Activated CD4-positive, alpha-beta memory T cell treated with anti-CD3 and anti-CD28 coated beads, Interleukin-2, amount 10 ng/mL, durations not matched to agents 7 days and 5 days (primary cell): Measurements from ENCODE around the gene NUDT5. TPM values are rescaled to one million over a fixed set of nuclear protein-coding genes. Genes with fewer than 3 reads are reported as not detected.
"Not testable (repeated sequence)": the region's sequence is repeated elsewhere in the genome, so short reads cannot be mapped to it uniquely, and the experiment has no call there.

Source experiments
- CTCF ChIA-PET: fragments of 350-600 bp; sonication (Branson Sonifier 250); formaldehyde crosslinking; loops from one replicate; lab custom pipeline; 2021; ENCODE audit warnings: antibody characterized with exemption, inconsistent platforms; lab: Charles Lee
- POLR2A ChIA-PET: fragments of 350-600 bp; sonication (Branson Sonifier 250); formaldehyde crosslinking; loops from one replicate; lab custom pipeline; 2021; ENCODE audit warnings: antibody characterized with exemption; lab: Charles Lee
- DNase-seq: peaks from one replicate; pipeline ENCODE4 v3.0.0-alpha.2; 2020
- H3K27ac Mint-ChIP-seq: one replicate; pipeline ENCODE4 v1.8.0; 2021; ENCODE audit warnings: mild to moderate bottlenecking, mixed read lengths
- H3K27me3 Mint-ChIP-seq: one replicate; pipeline ENCODE4 v1.8.0; 2021; ENCODE audit warnings: mixed read lengths
- H3K36me3 Mint-ChIP-seq: one replicate; pipeline ENCODE4 v1.8.0; 2021; ENCODE audit warnings: low read depth, mixed read lengths
- H3K4me1 Mint-ChIP-seq: one replicate; pipeline ENCODE4 v1.8.0; 2021; ENCODE audit warnings: mixed read lengths
- H3K4me3 Mint-ChIP-seq: one replicate; pipeline ENCODE4 v1.8.0; 2021; ENCODE audit warnings: mild to moderate bottlenecking, mixed read lengths
- H3K9me3 Mint-ChIP-seq: one replicate; pipeline ENCODE4 v1.8.0; 2021; ENCODE audit warnings: mixed read lengths
- total RNA-seq, 2 experiments: library from RNA; stranded (reverse); gene quantifications; one replicate each; pipeline ENCODE4 v1.2.3, GENCODE V29; 2021

NUDT5 gene
- total RNA-seq, 2 experiments from 2014 or later = 91.6 to 91.7 TPM

DNA sequence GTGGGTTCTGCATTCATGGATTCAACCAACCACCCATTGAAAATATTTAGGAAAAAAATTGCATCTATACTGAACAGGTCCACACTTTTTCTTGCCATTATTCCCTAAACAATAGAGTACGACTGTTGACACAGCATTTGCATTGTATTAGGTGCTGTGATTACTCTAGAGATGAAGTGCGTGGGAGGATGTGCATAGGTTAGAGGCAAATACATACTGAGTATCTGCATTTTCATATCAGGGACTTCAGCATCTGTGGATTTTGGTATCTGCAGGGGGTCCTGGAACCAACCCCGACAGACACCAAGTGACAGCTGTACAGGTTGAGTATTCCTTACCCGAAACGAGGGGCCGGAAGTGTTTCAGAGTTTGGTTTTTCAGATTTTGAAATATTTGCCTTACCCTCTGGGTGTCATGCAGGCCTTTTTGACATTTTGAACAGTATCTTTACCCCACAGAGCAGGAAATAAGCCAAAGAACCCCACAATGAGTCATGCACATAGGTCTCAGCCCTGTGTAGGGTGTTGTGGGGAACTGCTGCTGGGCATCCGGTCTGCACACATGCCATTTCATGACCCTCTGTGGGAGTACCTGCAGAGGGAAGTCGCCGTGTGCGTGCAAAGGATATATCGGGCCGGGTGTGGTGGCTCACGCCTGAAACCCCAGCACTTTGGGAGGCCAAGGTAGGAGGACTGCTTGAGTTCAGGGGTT lies 14.5 kb downstream of the NUDT5 start:
- Mint-ChIP-seq H3K27ac (peak overlapping the region; percentile 98), H3K36me3 (peaks cover 74% of the 10 kb centered on the region), H3K9me3 (peaks cover 3% of the 10 kb centered on the region), H3K27me3 (no peaks in the 10 kb centered on the region), H3K4me1 (peaks cover 45% of the 10 kb centered on the region), H3K4me3 (peak overlapping the region; percentile 25)
- peak; percentile 87 for DNase-seq
- ChIA-PET POLR2A (interaction anchor here (0.5 to 6.4 kb wide), 4 partner anchors 11 to 34 kb away, joined by 3 to 52 read pairs (median 4); partner anchors contain the start of genes CDC123 and NUDT5), CTCF (interaction anchor here (1.0 to 3.5 kb wide), 3 partner anchors 34 to 475 kb away, joined by 3 to 14 read pairs (median 5); no protein-coding TSS in a partner anchor)

- DNase-seq = no peak
- ChIA-PET POLR2A (interaction anchor here (0.5 to 6.4 kb wide), 4 partner anchors 11 to 33 kb away, joined by 3 to 52 read pairs (median 4); partner anchors contain the start of genes CDC123 and NUDT5), CTCF (interaction anchor here (0.7 to 3.5 kb wide), 4 partner anchors 20 to 476 kb away, joined by 3 to 14 read pairs (median 4); no protein-coding TSS in a partner anchor)
- Mint-ChIP-seq H3K4me3 (no peak overlapping the region), H3K27me3 (no peaks in the 10 kb centered on the region), H3K36me3 (peaks cover 68% of the 10 kb centered on the region), H3K4me1 (peaks cover 39% of the 10 kb centered on the region), H3K9me3 (peaks cover 3% of the 10 kb centered on the region), H3K27ac (peak overlapping the region; percentile 98)
Observed at GRCh38 chr10:12180221-12180974, 15.3 kb downstream of the NUDT5 start.

DNA sequence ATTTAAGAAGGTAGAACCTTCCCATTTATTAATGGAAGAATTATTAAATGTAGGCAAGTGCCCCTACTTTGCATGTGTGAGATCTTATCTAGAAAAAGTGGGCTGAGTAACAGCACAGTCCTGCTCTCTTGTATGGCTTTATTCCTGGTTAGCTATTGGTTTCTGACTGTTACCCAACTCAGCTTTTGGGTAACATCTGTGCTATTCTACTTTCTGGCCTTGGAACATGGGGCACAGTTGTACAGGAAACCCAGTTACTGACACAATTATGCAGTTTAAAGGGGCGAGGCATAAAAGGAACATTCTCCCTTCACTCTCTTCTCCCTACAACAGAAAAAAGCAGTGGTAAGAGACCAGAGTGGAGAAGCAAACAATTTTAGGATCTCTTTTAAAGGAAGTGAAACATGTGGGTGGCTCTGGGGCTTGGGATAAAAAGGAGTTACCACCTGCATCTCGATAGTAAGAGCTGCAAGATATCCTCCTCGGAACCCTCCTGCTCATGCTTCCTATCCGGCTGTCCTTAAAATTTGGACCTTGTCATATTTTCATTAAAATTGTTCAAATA lies 16.0 kb downstream of the NUDT5 start:
- peaks cover 3% of the 10 kb centered on the region for H3K9me3 Mint-ChIP-seq
- peak overlapping the region; percentile 98 for H3K27ac Mint-ChIP-seq
- H3K27me3 Mint-ChIP-seq = no peaks in the 10 kb centered on the region
- H3K36me3 Mint-ChIP-seq = peaks cover 63% of the 10 kb centered on the region
- no peak overlapping the region for H3K4me3 Mint-ChIP-seq
- no peak for DNase-seq
- ChIA-PET POLR2A (interaction anchor here (1.4 to 6.4 kb wide), 2 partner anchors 12 to 16 kb away, joined by 4 to 52 read pairs; partner anchors contain the start of genes CDC123 and NUDT5), CTCF (interaction anchor here (1.2 to 3.5 kb wide), 3 partner anchors 15 to 477 kb away, joined by 3 to 14 read pairs (median 5); no protein-coding TSS in a partner anchor)
- peaks cover 38% of the 10 kb centered on the region for H3K4me1 Mint-ChIP-seq

DNA sequence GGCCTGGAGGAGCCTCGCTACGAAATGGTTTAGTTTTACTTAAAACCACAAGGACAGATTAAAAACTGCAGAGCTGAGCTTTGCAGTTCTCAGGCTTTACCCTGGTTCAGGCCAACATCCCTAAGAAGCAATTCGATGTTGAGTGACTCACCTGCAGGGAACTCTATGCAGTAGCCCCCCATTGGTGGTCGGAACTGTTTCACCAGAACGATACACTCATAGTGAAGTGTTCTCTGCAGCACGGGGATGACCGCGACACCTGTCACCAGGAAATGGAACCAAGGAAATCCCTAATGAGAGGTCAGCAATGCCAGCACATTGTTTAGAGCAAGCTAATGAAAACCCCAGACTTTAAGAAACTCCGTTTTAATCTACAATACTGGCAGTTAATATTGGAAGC lies 18.0 kb downstream of the NUDT5 start:
- ChIA-PET POLR2A (no interaction called here), CTCF (interaction anchor here (0.5 kb wide), 1 partner anchor 468 kb away, joined by 3 read pairs; no protein-coding TSS in a partner anchor)
- H3K36me3 Mint-ChIP-seq = peaks cover 61% of the 10 kb centered on the region
- DNase-seq = no peak
- no peaks in the 10 kb centered on the region for H3K27me3 Mint-ChIP-seq
- H3K4me1 Mint-ChIP-seq = peaks cover 34% of the 10 kb centered on the region
- H3K4me3 Mint-ChIP-seq = no peak overlapping the region
- H3K9me3 Mint-ChIP-seq = no peaks in the 10 kb centered on the region
- no peak overlapping the region for H3K27ac Mint-ChIP-seq

DNA sequence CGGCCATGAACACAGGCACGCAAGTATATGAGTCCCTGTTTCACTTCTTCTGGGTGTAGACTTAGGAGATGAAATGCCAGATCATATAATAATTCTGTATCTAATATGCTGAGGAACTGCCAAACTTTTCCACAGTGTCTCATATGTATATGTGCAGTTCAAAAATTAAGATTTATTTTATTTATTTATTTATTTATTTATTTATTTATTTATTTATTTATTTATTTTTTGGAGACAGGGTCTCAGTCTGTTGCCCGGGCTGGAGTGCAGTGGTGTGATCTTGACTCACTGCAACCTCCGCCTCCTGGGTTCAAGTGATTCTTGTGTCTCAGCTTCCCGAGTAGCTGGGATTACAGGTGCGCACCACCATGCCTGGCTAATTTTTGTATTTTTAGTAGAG lies 24.2 kb downstream of the NUDT5 start:
- DNase-seq, POLR2A ChIA-PET, H3K27ac Mint-ChIP-seq, CTCF ChIA-PET, H3K4me3 Mint-ChIP-seq, H3K4me1 Mint-ChIP-seq, H3K9me3 Mint-ChIP-seq, H3K27me3 Mint-ChIP-seq: not testable (repeated sequence)
- H3K36me3 Mint-ChIP-seq = peaks cover 59% of the 10 kb centered on the region

- no peak for DNase-seq
- no peaks in the 10 kb centered on the region for H3K9me3 Mint-ChIP-seq
- peaks cover 64% of the 10 kb centered on the region for H3K36me3 Mint-ChIP-seq
- CTCF ChIA-PET = interaction anchor here (1.0 kb wide), 1 partner anchor 48 kb away, joined by 5 read pairs; no protein-coding TSS in a partner anchor
- POLR2A ChIA-PET = no interaction called here
- no peaks in the 10 kb centered on the region for H3K4me1 Mint-ChIP-seq
- no peak overlapping the region for H3K27ac Mint-ChIP-seq
- H3K4me3 Mint-ChIP-seq = no peak overlapping the region
- no peaks in the 10 kb centered on the region for H3K27me3 Mint-ChIP-seq
Observed at GRCh38 chr10:12165999-12166775, 29.5 kb downstream of the NUDT5 start.

- DNase-seq = no peak
- POLR2A ChIA-PET = no interaction called here
Observed at GRCh38 chr10:12165036-12165435, 30.7 kb downstream of the NUDT5 start.

GRCh38 chr10:12164085-12164484 lies 31.6 kb downstream of the NUDT5 start:
- H3K27me3 Mint-ChIP-seq = no peaks in the 10 kb centered on the region
- H3K27ac Mint-ChIP-seq = no peak overlapping the region
- DNase-seq = no peak
- POLR2A ChIA-PET = interaction anchor here (1.0 kb wide), 1 partner anchor 12 kb away, joined by 3 read pairs; no protein-coding TSS in a partner anchor
- H3K9me3 Mint-ChIP-seq = no peaks in the 10 kb centered on the region
- CTCF ChIA-PET = no interaction called here
- peaks cover 59% of the 10 kb centered on the region for H3K36me3 Mint-ChIP-seq
- H3K4me3 Mint-ChIP-seq = no peak overlapping the region
- H3K4me1 Mint-ChIP-seq = peaks cover 1% of the 10 kb centered on the region

More at GRCh38 chr10:12165036-12165435, 30.7 kb downstream of the NUDT5 start:
- Mint-ChIP-seq H3K27ac (no peak overlapping the region), H3K4me3 (no peak overlapping the region), H3K4me1 (no peaks in the 10 kb centered on the region), H3K36me3 (peaks cover 62% of the 10 kb centered on the region), H3K27me3 (no peaks in the 10 kb centered on the region), H3K9me3 (no peaks in the 10 kb centered on the region)
- CTCF ChIA-PET = no interaction called here

DNA sequence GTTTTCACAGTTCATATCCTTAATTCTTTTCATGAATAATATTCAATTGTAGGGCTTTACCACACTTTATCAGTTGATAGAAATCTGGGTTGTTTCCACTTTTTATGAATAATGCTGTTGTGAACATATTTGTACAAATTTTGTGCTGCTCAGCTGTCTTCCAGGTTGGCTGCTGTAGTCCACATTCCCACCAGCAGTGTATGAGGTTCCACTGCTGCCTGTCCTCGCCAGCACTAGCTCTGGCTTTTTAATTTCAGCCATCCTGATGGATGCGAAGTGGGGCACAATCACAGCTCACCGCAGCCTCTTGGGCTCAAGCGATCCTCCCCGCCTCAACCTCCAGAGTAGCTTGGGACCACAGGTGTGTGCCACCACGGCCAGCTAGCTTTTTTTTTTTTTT lies 32.8 kb downstream of the NUDT5 start:
- no peak for DNase-seq
- H3K4me1 Mint-ChIP-seq = peaks cover 1% of the 10 kb centered on the region
- POLR2A ChIA-PET = no interaction called here
- H3K36me3 Mint-ChIP-seq = peaks cover 57% of the 10 kb centered on the region
- H3K4me3 Mint-ChIP-seq = no peak overlapping the region
- H3K27ac Mint-ChIP-seq = no peak overlapping the region
- H3K27me3 Mint-ChIP-seq = no peaks in the 10 kb centered on the region
- H3K9me3 Mint-ChIP-seq = no peaks in the 10 kb centered on the region
- CTCF ChIA-PET = interaction anchor here (1.5 kb wide), 1 partner anchor 10 kb away, joined by 4 read pairs; no protein-coding TSS in a partner anchor

- Mint-ChIP-seq H3K4me3 (no peak overlapping the region), H3K27me3 (no peaks in the 10 kb centered on the region), H3K9me3 (no peaks in the 10 kb centered on the region), H3K4me1 (peaks cover 1% of the 10 kb centered on the region), H3K36me3 (peaks cover 51% of the 10 kb centered on the region), H3K27ac (no peak overlapping the region)
- ChIA-PET CTCF (no interaction called here), POLR2A (no interaction called here)
- no peak for DNase-seq
Observed at GRCh38 chr10:12160664-12161063, 35.0 kb downstream of the NUDT5 start.

- Mint-ChIP-seq H3K4me1 (peaks cover 1% of the 10 kb centered on the region), H3K36me3 (peaks cover 47% of the 10 kb centered on the region), H3K4me3 (no peak overlapping the region), H3K27me3 (no peaks in the 10 kb centered on the region), H3K9me3 (no peaks in the 10 kb centered on the region), H3K27ac (no peak overlapping the region)
- DNase-seq = no peak
- ChIA-PET CTCF (no interaction called here), POLR2A (no interaction called here)
Observed at GRCh38 chr10:12158111-12158510, 37.6 kb downstream of the NUDT5 start.
